Activated B cell treated with CpG ODN at 0.5 μM for 24 hours (primary cell): ENCODE results near the gene HOXA9. TPM values are rescaled to one million over a fixed set of nuclear protein-coding genes. Genes with fewer than 3 reads are reported as not detected.

Source experiments
- ATAC-seq: fragments of 200-7000 bp; cut with Tn5 transposase; one replicate; pipeline ENCODE4 v1.10.0; 2021; ENCODE audit warnings: low read depth, mild to moderate bottlenecking, moderate library complexity
- CTCF ChIA-PET: fragments of 350-600 bp; sonication (Branson Sonifier 250); formaldehyde crosslinking; loops from one replicate; lab custom pipeline; 2021; ENCODE audit warnings: antibody characterized with exemption; lab: Charles Lee
- POLR2A ChIA-PET: fragments of 350-600 bp; sonication (Branson Sonifier 250); formaldehyde crosslinking; loops from one replicate; lab custom pipeline; 2021; ENCODE audit warnings: antibody characterized with exemption; lab: Charles Lee
- DNase-seq: peaks from one replicate; pipeline ENCODE4 v3.0.0; 2022
- H3K27ac Mint-ChIP-seq: one replicate; pipeline ENCODE4 v1.8.0; 2020; ENCODE audit warnings: mixed read lengths
- H3K27me3 Mint-ChIP-seq: one replicate; pipeline ENCODE4 v1.8.0; 2021; ENCODE audit warnings: mixed read lengths
- H3K36me3 Mint-ChIP-seq: one replicate; pipeline ENCODE4 v1.8.0; 2021; ENCODE audit warnings: low read depth, mixed read lengths
- H3K4me1 Mint-ChIP-seq: one replicate; pipeline ENCODE4 v1.8.0; 2021; ENCODE audit warnings: mixed read lengths
- H3K4me3 Mint-ChIP-seq: one replicate; pipeline ENCODE4 v1.8.0; 2020; ENCODE audit warnings: mild to moderate bottlenecking, mixed read lengths
- H3K9me3 Mint-ChIP-seq: one replicate; pipeline ENCODE4 v1.8.0; 2020; ENCODE audit warnings: mixed read lengths
- CTCF ChIP-seq: fragments of 200-600 bp; IDR thresholded peaks from one replicate; pipeline ENCODE4 v1.8.0; 2022; ENCODE audit warnings: antibody characterized with exemption, mild to moderate bottlenecking
- intact Hi-C: fragments of 100-400 bp; cut with micrococcal nuclease; formaldehyde crosslinking; loops from one replicate; pipeline ENCODE4 v1.15.1; 2024
- total RNA-seq: library from RNA; stranded (reverse); gene quantifications from 2 replicates; pipeline ENCODE4 v1.2.3, GENCODE V29; 2022

HOXA9 gene
- total RNA-seq, 1 donor from 2014 or later: not detected

GRCh38 chr7:27187475-27188385 lies 22.4 kb upstream of the HOXA9 start:
- ChIA-PET CTCF (interaction anchor here (0.6 to 2.0 kb wide), 5 partner anchors 8 to 1334 kb away, joined by 3 to 13 read pairs (median 4); no protein-coding TSS in a partner anchor), POLR2A (interaction anchor here (0.6 to 1.4 kb wide), 2 partner anchors 25 to 48 kb away, joined by 3 to 4 read pairs; no protein-coding TSS in a partner anchor)
- no peak for TF ChIP-seq CTCF
- peak; percentile 18 for DNase-seq
- Mint-ChIP-seq H3K27me3 (peaks cover 73% of the 10 kb centered on the region), H3K36me3 (no peaks in the 10 kb centered on the region), H3K27ac (no peak overlapping the region), H3K4me3 (no peak overlapping the region), H3K9me3 (no peaks in the 10 kb centered on the region), H3K4me1 (peaks cover 48% of the 10 kb centered on the region)
- no peak for ATAC-seq
- intact Hi-C loops: loop anchor here (1.0 to 5.0 kb wide), 3 partner anchors 23 to 1325 kb away; no protein-coding TSS in a partner anchor

- no peak for ATAC-seq
- Mint-ChIP-seq H3K4me1 (peaks cover 43% of the 10 kb centered on the region), H3K27me3 (peaks cover 74% of the 10 kb centered on the region), H3K9me3 (no peaks in the 10 kb centered on the region), H3K4me3 (no peak overlapping the region), H3K27ac (no peak overlapping the region), H3K36me3 (no peaks in the 10 kb centered on the region)
- DNase-seq: no peak
- intact Hi-C loops: loop anchor here (2.0 to 5.0 kb wide), 2 partner anchors 36 to 1325 kb away; no protein-coding TSS in a partner anchor
- CTCF ChIA-PET: interaction anchor here (0.6 to 2.0 kb wide), 5 partner anchors 9 to 1333 kb away, joined by 3 to 13 read pairs (median 4); no protein-coding TSS in a partner anchor
- POLR2A ChIA-PET: interaction anchor here (0.6 kb wide), 1 partner anchor 49 kb away, joined by 4 read pairs; no protein-coding TSS in a partner anchor
- no peak for TF ChIP-seq CTCF
Measured at GRCh38 chr7:27186668-27187474, 21.5 kb upstream of the HOXA9 start.

- Mint-ChIP-seq H3K4me3 (peak overlapping the region; percentile 52), H3K27ac (peak overlapping the region; percentile 46), H3K27me3 (peaks cover 74% of the 10 kb centered on the region), H3K4me1 (peaks cover 43% of the 10 kb centered on the region), H3K9me3 (no peaks in the 10 kb centered on the region), H3K36me3 (no peaks in the 10 kb centered on the region)
- intact Hi-C loops: loop anchor here (2.0 to 5.0 kb wide), 3 partner anchors 15 to 1324 kb away; partner anchors contain the start of gene HOXA13
- no peak for TF ChIP-seq CTCF
- ATAC-seq (no peak), DNase-seq (peak; percentile 20)
- CTCF ChIA-PET: interaction anchor here (1.3 to 2.0 kb wide), 4 partner anchors 10 to 1332 kb away, joined by 4 to 13 read pairs (median 5); no protein-coding TSS in a partner anchor
- POLR2A ChIA-PET: no interaction called here
Measured at GRCh38 chr7:27185854-27186667, 20.7 kb upstream of the HOXA9 start.

- DNase-seq: no peak
- Mint-ChIP-seq H3K27ac (peak within 1 kb of the TSS; percentile 46), H3K4me1 (peaks cover 43% of the 10 kb centered on the region), H3K4me3 (peak within 1 kb of the TSS; percentile 56), H3K27me3 (peaks cover 70% of the 10 kb centered on the region), H3K36me3 (no peaks in the 10 kb centered on the region), H3K9me3 (no peaks in the 10 kb centered on the region)
- ChIA-PET CTCF (interaction anchor here (0.7 kb wide), 1 partner anchor 11 kb away, joined by 3 read pairs; no protein-coding TSS in a partner anchor), POLR2A (no interaction called here)
- intact Hi-C loops: loop anchor here (2.0 to 5.0 kb wide), 2 partner anchors 16 to 1323 kb away; partner anchors contain the start of gene HOXA13
- no peak for TF ChIP-seq CTCF
- no peak for ATAC-seq
Measured at GRCh38 chr7:27185013-27185853, 19.9 kb upstream of the HOXA9 start, which contains the start of gene HOXA11. Gene HOXA11, minus strand, starts transcription at chr7:27185232. Its CDS starts 88 bp downstream, at chr7:27185144.
